Left ventricle myocardium inferior (tissue), 1 donor: Measurements from ENCODE around the gene DDIT4. TPM values are rescaled to one million over a fixed set of nuclear protein-coding genes. Genes with fewer than 3 reads are reported as not detected.

Source experiments
- DNase-seq: peaks from one replicate; pipeline ENCODE4 v3.0.0-alpha.2; 2020
- H3K27ac ChIP-seq: fragments of 200-600 bp; replicated peaks from 2 replicates; pipeline ENCODE4 v1.8.0; 2021
- H3K27me3 ChIP-seq: fragments of 200-600 bp; 2 replicates; pipeline ENCODE4 v1.8.0; 2021; ENCODE audit warnings: low read depth
- H3K36me3 ChIP-seq: fragments of 200-600 bp; 2 replicates; pipeline ENCODE4 v1.8.0; 2021
- H3K4me1 ChIP-seq: fragments of 200-600 bp; 2 replicates; pipeline ENCODE4 v1.8.0; 2021
- H3K4me3 ChIP-seq: fragments of 200-600 bp; 2 replicates; pipeline ENCODE4 v1.8.0; 2021; ENCODE audit warnings: mild to moderate bottlenecking, moderate library complexity
- H3K9me3 ChIP-seq: fragments of 200-600 bp; replicated peaks from 2 replicates; pipeline ENCODE4 v1.8.0; 2021
- CTCF ChIP-seq: fragments of 200-600 bp; IDR thresholded peaks from 2 replicates; pipeline ENCODE4 v1.8.0; 2021; ENCODE audit warnings: antibody characterized with exemption, mild to moderate bottlenecking, borderline replicate concordance
- intact Hi-C: fragments of 100-400 bp; cut with micrococcal nuclease; formaldehyde crosslinking; loops from one replicate; pipeline ENCODE4 v1.11.0; 2022
- total RNA-seq: library from RNA; stranded (reverse); fragmentation: NEBNext Ultra II Directional; extraction: Animal tissue kit (Norgen Biotek cat#: 25700); gene quantifications from one replicate; pipeline ENCODE4 v1.2.1, GENCODE V29; 2021
- donor health status: DM: no; HTN: yes; CAD: no; lungs with severe emphysema.

DDIT4 gene
- total RNA-seq, 1 donor from 2014 or later: 66.3 TPM

GRCh38 chr10:72272689-72273409 lies 875 bp upstream of the DDIT4 start:
- Histone ChIP-seq H3K4me3 (peak overlapping the region; percentile 84), H3K27ac (peak overlapping the region; percentile 100), H3K27me3 (no peaks in the 10 kb centered on the region), H3K36me3 (peaks cover 17% of the 10 kb centered on the region), H3K4me1 (peaks cover 64% of the 10 kb centered on the region), H3K9me3 (no peaks in the 10 kb centered on the region)
- DNase-seq: peak; percentile 92
- intact Hi-C loops: loop anchor here (2.0 to 10.0 kb wide), 2 partner anchors 24 to 52 kb away; no protein-coding TSS in a partner anchor
- no peak for TF ChIP-seq CTCF

- TF ChIP-seq CTCF: no peak
- DNase-seq: no peak
- Histone ChIP-seq H3K9me3 (no peaks in the 10 kb centered on the region), H3K36me3 (peaks cover 17% of the 10 kb centered on the region), H3K4me3 (peak overlapping the region; percentile 84), H3K27ac (peak overlapping the region; percentile 100), H3K27me3 (no peaks in the 10 kb centered on the region), H3K4me1 (peaks cover 64% of the 10 kb centered on the region)
- intact Hi-C loops: loop anchor here (10.0 kb wide), 1 partner anchor 51 kb away; no protein-coding TSS in a partner anchor
These were observed 547 bp downstream of the DDIT4 start for GRCh38 chr10:72274213-72274729.

- peak overlapping the region; percentile 84 for H3K4me3 ChIP-seq
- intact Hi-C loops: loop anchor here (10.0 kb wide), 1 partner anchor 50 kb away; no protein-coding TSS in a partner anchor
- peaks cover 17% of the 10 kb centered on the region for H3K36me3 ChIP-seq
- peak; percentile 72 for DNase-seq
- TF ChIP-seq CTCF: peak; percentile 74
- H3K4me1 ChIP-seq: peaks cover 64% of the 10 kb centered on the region
- peak overlapping the region; percentile 100 for H3K27ac ChIP-seq
- no peaks in the 10 kb centered on the region for H3K27me3 ChIP-seq
- H3K9me3 ChIP-seq: no peaks in the 10 kb centered on the region
These were observed 1.1 kb downstream of the DDIT4 start for GRCh38 chr10:72274730-72275350.

GRCh38 chr10:72275351-72276012 lies 1.8 kb downstream of the DDIT4 start:
- Histone ChIP-seq H3K27me3 (no peaks in the 10 kb centered on the region), H3K36me3 (peaks cover 17% of the 10 kb centered on the region), H3K4me3 (peak overlapping the region; percentile 84), H3K27ac (peak overlapping the region; percentile 100), H3K9me3 (no peaks in the 10 kb centered on the region), H3K4me1 (peaks cover 63% of the 10 kb centered on the region)
- no peak for DNase-seq
- no peak for TF ChIP-seq CTCF
- intact Hi-C loops: loop anchor here (10.0 kb wide), 1 partner anchor 49 kb away; no protein-coding TSS in a partner anchor

GRCh38 chr10:72276013-72276387 lies 2.3 kb downstream of the DDIT4 start:
- H3K27ac ChIP-seq: peak overlapping the region; percentile 100
- no peaks in the 10 kb centered on the region for H3K27me3 ChIP-seq
- intact Hi-C loops: loop anchor here (10.0 kb wide), 1 partner anchor 49 kb away; no protein-coding TSS in a partner anchor
- H3K36me3 ChIP-seq: peaks cover 17% of the 10 kb centered on the region
- no peaks in the 10 kb centered on the region for H3K9me3 ChIP-seq
- DNase-seq: no peak
- H3K4me1 ChIP-seq: peaks cover 58% of the 10 kb centered on the region
- TF ChIP-seq CTCF: no peak
- H3K4me3 ChIP-seq: peak overlapping the region; percentile 84
